Muscle of leg (tissue), 11 donors: ENCODE measurements around the gene TAF4. TPM values are rescaled to one million over a fixed set of nuclear protein-coding genes. Genes with fewer than 3 reads are reported as not detected.
"Not testable (repeated sequence)": the region's sequence is repeated elsewhere in the genome, so short reads cannot be mapped to it uniquely, and the experiment has no call there.

ENCODE experiments used
- DNase-seq: peaks from one replicate; pipeline ENCODE4 v3.0.0; 2013
- H3K27ac ChIP-seq: one replicate; pipeline ENCODE4 v1.5.1; 2013; ENCODE audit warnings: mild to moderate bottlenecking, low read length, control low read depth
- H3K27me3 ChIP-seq: one replicate; pipeline ENCODE4 v1.6.1; 2013; ENCODE audit warnings: low read length; ENCODE audit not compliant: control insufficient read depth, insufficient read depth
- H3K36me3 ChIP-seq: one replicate; pipeline ENCODE4 v1.6.1; 2013; ENCODE audit warnings: low read length; ENCODE audit not compliant: control insufficient read depth, insufficient read depth
- H3K4me1 ChIP-seq: one replicate; pipeline ENCODE4 v1.6.1; 2013; ENCODE audit warnings: low read length; ENCODE audit not compliant: control insufficient read depth, insufficient read depth
- H3K4me3 ChIP-seq: one replicate; pipeline ENCODE4 v1.5.1; 2013; ENCODE audit warnings: low read length, control low read depth
- H3K9me3 ChIP-seq: replicated peaks from 2 replicates; pipeline ENCODE4 v1.6.1; 2013; ENCODE audit warnings: low read depth, low read length; ENCODE audit not compliant: control insufficient read depth
- WGBS: methylation state at CpG from one replicate; pipeline ENCODE4 v1.1.5; 2013; ENCODE audit warnings: missing lambda C conversion rate; ENCODE audit not compliant: insufficient coverage; 5-methylcytosine and 5-hydroxymethylcytosine counted together
- polyA plus RNA-seq, 8 donors: library from polyadenylated mRNA; unstranded; fragments of 120-200 nt; gene quantifications; one replicate each; pipeline versions ENCODE4 v1.2.1 to v1.2.3, GENCODE V29; 2013; ENCODE audit warnings: inconsistent platforms in 1 of 8, low replicate concordance in 1 of 8; ENCODE audit not compliant: insufficient read length in 8 of 8, insufficient read depth in 1 of 8
- total RNA-seq: library from RNA; stranded (reverse); fragments of 120-200 nt; gene quantifications from one replicate; pipeline ENCODE4 v1.2.4, GENCODE V29; 2013

TAF4 gene
- total and polyA plus RNA-seq, 9 donors = 5.1 to 21.5 (median 11.7) TPM

GRCh38 chr20:61989741-61990140 lies 75.9 kb downstream of the TAF4 start:
- peaks cover 71% of the 10 kb centered on the region for H3K36me3 ChIP-seq
- WGBS = 82% methylated on average over 14 of the region's 14 CpGs
- H3K27ac ChIP-seq = no peak overlapping the region
- no peaks in the 10 kb centered on the region for H3K4me1 ChIP-seq
- H3K27me3 ChIP-seq = no peaks in the 10 kb centered on the region
- H3K9me3 ChIP-seq = peaks cover 19% of the 10 kb centered on the region
- no peak overlapping the region for H3K4me3 ChIP-seq
- DNase-seq = no peak

- no peaks in the 10 kb centered on the region for H3K27me3 ChIP-seq
- H3K27ac ChIP-seq = no peak overlapping the region
- DNase-seq = no peak
- H3K4me3 ChIP-seq = no peak overlapping the region
- peaks cover 19% of the 10 kb centered on the region for H3K9me3 ChIP-seq
- H3K4me1 ChIP-seq = no peaks in the 10 kb centered on the region
- WGBS = 93% methylated on average over 13 of the region's 18 CpGs
- peaks cover 61% of the 10 kb centered on the region for H3K36me3 ChIP-seq
Measured at GRCh38 chr20:61988665-61989064, 77.0 kb downstream of the TAF4 start.

GRCh38 chr20:61986762-61987321 lies 78.8 kb downstream of the TAF4 start:
- Histone ChIP-seq H3K36me3 (peaks cover 51% of the 10 kb centered on the region), H3K4me1 (no peaks in the 10 kb centered on the region), H3K4me3 (no peak overlapping the region), H3K27ac (no peak overlapping the region), H3K9me3 (peaks cover 7% of the 10 kb centered on the region), H3K27me3 (no peaks in the 10 kb centered on the region)
- DNase-seq = no peak
- 93% methylated on average over 12 of the region's 16 CpGs for WGBS

GRCh38 chr20:61985096-61985495 lies 80.6 kb downstream of the TAF4 start:
- 87% methylated on average over 3 of the region's 6 CpGs for WGBS
- no peak overlapping the region for H3K27ac ChIP-seq
- DNase-seq = no peak
- no peak overlapping the region for H3K4me3 ChIP-seq
- H3K9me3 ChIP-seq = no peaks in the 10 kb centered on the region
- peaks cover 38% of the 10 kb centered on the region for H3K36me3 ChIP-seq
- no peaks in the 10 kb centered on the region for H3K4me1 ChIP-seq
- no peaks in the 10 kb centered on the region for H3K27me3 ChIP-seq

- H3K36me3 ChIP-seq = peaks cover 32% of the 10 kb centered on the region
- 88% methylated on average over 14 of the region's 14 CpGs for WGBS
- not testable (repeated sequence) for H3K9me3 ChIP-seq, H3K27me3 ChIP-seq, H3K27ac ChIP-seq, H3K4me1 ChIP-seq, H3K4me3 ChIP-seq, DNase-seq
Measured at GRCh38 chr20:61984431-61984830, 81.2 kb downstream of the TAF4 start.

GRCh38 chr20:61983965-61984364 lies 81.7 kb downstream of the TAF4 start:
- Histone ChIP-seq H3K9me3 (no peaks in the 10 kb centered on the region), H3K27ac (no peak overlapping the region), H3K27me3 (no peaks in the 10 kb centered on the region), H3K4me3 (no peak overlapping the region), H3K36me3 (peaks cover 31% of the 10 kb centered on the region), H3K4me1 (no peaks in the 10 kb centered on the region)
- no peak for DNase-seq
- 80% methylated on average over 14 of the region's 17 CpGs for WGBS

GRCh38 chr20:61982951-61983315 lies 82.7 kb downstream of the TAF4 start:
- no peak overlapping the region for H3K27ac ChIP-seq
- H3K27me3 ChIP-seq = no peaks in the 10 kb centered on the region
- WGBS = 94% methylated on average over 4 of the region's 11 CpGs
- H3K4me1 ChIP-seq = no peaks in the 10 kb centered on the region
- no peaks in the 10 kb centered on the region for H3K9me3 ChIP-seq
- no peak overlapping the region for H3K4me3 ChIP-seq
- H3K36me3 ChIP-seq = peaks cover 24% of the 10 kb centered on the region
- DNase-seq = no peak

GRCh38 chr20:61982191-61982950 lies 83.3 kb downstream of the TAF4 start:
- Histone ChIP-seq H3K9me3 (no peaks in the 10 kb centered on the region), H3K27me3 (no peaks in the 10 kb centered on the region), H3K4me1 (no peaks in the 10 kb centered on the region), H3K36me3 (peaks cover 20% of the 10 kb centered on the region), H3K27ac (no peak overlapping the region), H3K4me3 (no peak overlapping the region)
- 89% methylated on average over 6 of the region's 18 CpGs for WGBS
- DNase-seq = no peak

GRCh38 chr20:61981691-61982090 lies 84.0 kb downstream of the TAF4 start:
- 80% methylated on average over 1 of the region's 11 CpGs for WGBS
- H3K4me1 ChIP-seq, H3K27ac ChIP-seq, H3K27me3 ChIP-seq, DNase-seq, H3K4me3 ChIP-seq, H3K9me3 ChIP-seq: not testable (repeated sequence)
- peaks cover 16% of the 10 kb centered on the region for H3K36me3 ChIP-seq

GRCh38 chr20:61980647-61981583 lies 84.8 kb downstream of the TAF4 start:
- no peak overlapping the region for H3K27ac ChIP-seq
- no peaks in the 10 kb centered on the region for H3K9me3 ChIP-seq
- no peaks in the 10 kb centered on the region for H3K4me1 ChIP-seq
- DNase-seq = no peak
- 69% methylated on average over 20 of the region's 22 CpGs for WGBS
- H3K27me3 ChIP-seq = no peaks in the 10 kb centered on the region
- H3K4me3 ChIP-seq = no peak overlapping the region
- H3K36me3 ChIP-seq = peaks cover 23% of the 10 kb centered on the region
